IMR-90 (cell line): Measurements from ENCODE around the gene CRTAC1. TPM values are rescaled to one million over a fixed set of nuclear protein-coding genes. Genes with fewer than 3 reads are reported as not detected.

Experiments used
- ATAC-seq: fragments of 200-7000 bp; cut with Tn5 transposase; 2 replicates; pipeline ENCODE4 v1.9.1; 2020; ENCODE audit warnings: low read depth, mild to moderate bottlenecking, moderate library complexity
- BruUV-seq: library from RNA; stranded (reverse); fragments of 400-500 nt; replicated peaks from 2 replicates; lab custom pipeline; 2021; lab: Mats Ljungman, UMichigan
- CTCF ChIA-PET: fragments of 300-600 bp; formaldehyde crosslinking; extraction: SDS; loops from one replicate; lab custom pipeline; 2021; ENCODE audit warnings: antibody characterized with exemption; lab: Yijun Ruan, JAX
- POLR2A ChIA-PET: fragments of 300-600 bp; sonication (Branson Sonifier 250); formaldehyde crosslinking; loops from one replicate; lab custom pipeline; 2022; ENCODE audit warnings: antibody characterized with exemption; ENCODE audit not compliant: unreplicated experiment; lab: Charles Lee
- DNase-seq: peaks from one replicate; pipeline ENCODE4 v3.0.0; 2013
- H2AFZ ChIP-seq: replicated peaks from 2 replicates; pipeline ENCODE3; 2013; ENCODE audit warnings: low read length, mild to moderate bottlenecking; ENCODE audit not compliant: poor library complexity
- H2AK5ac ChIP-seq: 2 replicates; pipeline ENCODE4 v1.6.1; 2013; ENCODE audit warnings: low read depth, low read length, inconsistent platforms
- H2AK9ac ChIP-seq: replicated peaks from 2 replicates; pipeline ENCODE3; 2013; ENCODE audit warnings: mild to moderate bottlenecking, low read depth, low read length, moderate library complexity; ENCODE audit not compliant: poor library complexity
- H2BK120ac ChIP-seq: 2 replicates; pipeline ENCODE4 v1.6.1; 2013; ENCODE audit warnings: low read depth, low read length, inconsistent platforms
- H2BK15ac ChIP-seq: 3 replicates; pipeline ENCODE4 v1.6.1; 2013; ENCODE audit warnings: low read depth, low read length, inconsistent platforms
- H2BK20ac ChIP-seq: 2 replicates; pipeline ENCODE4 v1.6.1; 2013; ENCODE audit warnings: low read depth, mild to moderate bottlenecking, inconsistent platforms, low read length, moderate library complexity
- H2BK5ac ChIP-seq: 2 replicates; pipeline ENCODE4 v1.6.1; 2013; ENCODE audit warnings: mild to moderate bottlenecking, low read depth, low read length, inconsistent platforms; ENCODE audit not compliant: poor library complexity, severe bottlenecking
- H3K14ac ChIP-seq: replicated peaks from 2 replicates; pipeline ENCODE4 v1.6.1; 2013; ENCODE audit warnings: low read depth, low read length, inconsistent platforms
- H3K18ac ChIP-seq: 2 replicates; pipeline ENCODE4 v1.6.1; 2013; ENCODE audit warnings: low read depth, low read length, control low read depth
- H3K23ac ChIP-seq: 2 replicates; pipeline ENCODE4 v1.6.1; 2013; ENCODE audit warnings: low read depth, low read length, inconsistent platforms
- H3K27ac ChIP-seq: 2 replicates; pipeline ENCODE4 v1.5.1; 2013; ENCODE audit warnings: mild to moderate bottlenecking, control low read depth, low read length; ENCODE audit not compliant: insufficient read depth
- H3K27me3 ChIP-seq: 2 replicates; pipeline ENCODE4 v1.6.1; 2013; ENCODE audit warnings: low read length; ENCODE audit not compliant: control insufficient read depth, insufficient read depth
- H3K36me3 ChIP-seq: 2 replicates; pipeline ENCODE4 v1.6.1; 2013; ENCODE audit warnings: low read length, mixed read lengths; ENCODE audit not compliant: control insufficient read depth, insufficient read depth
- H3K4ac ChIP-seq: 2 replicates; pipeline ENCODE4 v1.6.1; 2013; ENCODE audit warnings: low read depth, low read length, inconsistent platforms
- H3K4me1 ChIP-seq: 2 replicates; pipeline ENCODE4 v1.6.1; 2013; ENCODE audit warnings: low read length, mixed read lengths; ENCODE audit not compliant: control insufficient read depth, insufficient read depth
- H3K4me2 ChIP-seq: 2 replicates; pipeline ENCODE4 v1.6.1; 2013; ENCODE audit warnings: low read depth, mild to moderate bottlenecking, control low read depth, low read length, moderate library complexity
- H3K4me3 ChIP-seq: 2 replicates; pipeline ENCODE4 v1.5.1; 2013; ENCODE audit warnings: low read depth, mild to moderate bottlenecking, control low read depth, low read length, moderate library complexity; ENCODE audit not compliant: insufficient read depth
- H3K56ac ChIP-seq: 2 replicates; pipeline ENCODE4 v1.6.1; 2013; ENCODE audit warnings: low read length, inconsistent platforms; ENCODE audit not compliant: insufficient read depth; ENCODE audit errors: extremely low read depth
- H3K79me1 ChIP-seq, 2 experiments: 2 replicates each; pipeline ENCODE4 v1.6.1; 2013; ENCODE audit warnings: low read length in 2 of 2, inconsistent platforms in 1 of 2, low read depth in 1 of 2
- H3K9ac ChIP-seq: 2 replicates; pipeline ENCODE4 v1.6.1; 2013; ENCODE audit warnings: low read depth, low read length, control low read depth
- H3K9me1 ChIP-seq: 2 replicates; pipeline ENCODE4 v1.6.1; 2013; ENCODE audit warnings: low read length, inconsistent platforms; ENCODE audit not compliant: insufficient read depth
- H3K9me3 ChIP-seq: 2 replicates; pipeline ENCODE4 v1.6.1; 2013; ENCODE audit warnings: low read length; ENCODE audit not compliant: control insufficient read depth, insufficient read depth
- H4K20me1 ChIP-seq: 2 replicates; pipeline ENCODE4 v1.6.1; 2013; ENCODE audit warnings: low read length, inconsistent platforms; ENCODE audit not compliant: insufficient read depth
- H4K5ac ChIP-seq: 2 replicates; pipeline ENCODE4 v1.6.1; 2013; ENCODE audit warnings: mild to moderate bottlenecking, low read depth, low read length, control low read depth
- H4K8ac ChIP-seq, 2 experiments: 2 replicates each; pipeline ENCODE4 v1.6.1; 2013; ENCODE audit warnings: low read depth in 2 of 2, low read length in 2 of 2, control low read depth in 1 of 2, inconsistent platforms in 1 of 2
- H4K91ac ChIP-seq: 2 replicates; pipeline ENCODE4 v1.6.1; 2013; ENCODE audit warnings: low read depth, low read length, inconsistent platforms; ENCODE audit not compliant: insufficient read depth
- BHLHE40 ChIP-seq: fragments of 150-350 bp; IDR thresholded peaks from 2 replicates; pipeline ENCODE4 v1.6.1; 2016; ENCODE audit warnings: mild to moderate bottlenecking, low read depth, low read length
- CEBPB ChIP-seq: IDR thresholded peaks from 2 replicates; pipeline ENCODE4 v1.6.1; 2012; ENCODE audit warnings: low read depth, low read length, improper control_type of control experiment
- CHD1 ChIP-seq: IDR thresholded peaks from 2 replicates; pipeline ENCODE4 v1.6.1; 2012; ENCODE audit warnings: low read depth, low read length, improper control_type of control experiment
- FOS ChIP-seq: fragments of 150-350 bp; IDR thresholded peaks from 2 replicates; pipeline ENCODE4 v1.6.1; 2016; ENCODE audit warnings: low read depth, low read length
- MAFK ChIP-seq: IDR thresholded peaks from 2 replicates; pipeline ENCODE4 v1.6.1; 2012; ENCODE audit warnings: low read depth, low read length, improper control_type of control experiment
- MAZ ChIP-seq: IDR thresholded peaks from 2 replicates; pipeline ENCODE4 v1.6.1; 2012; ENCODE audit warnings: low read depth, mild to moderate bottlenecking, low read length, improper control_type of control experiment, moderate library complexity, borderline replicate concordance
- MXI1 ChIP-seq: IDR thresholded peaks from 2 replicates; pipeline ENCODE4 v1.6.1; 2012; ENCODE audit warnings: low read depth, mild to moderate bottlenecking, low read length, moderate library complexity, borderline replicate concordance
- NFE2L2 ChIP-seq: fragments of 150-350 bp; IDR thresholded peaks from 2 replicates; pipeline ENCODE4 v1.6.1; 2016; ENCODE audit warnings: low read depth, mild to moderate bottlenecking, low read length
- POLR2A ChIP-seq: IDR thresholded peaks from 2 replicates; pipeline ENCODE4 v1.6.1; 2012; ENCODE audit warnings: mild to moderate bottlenecking, low read depth, low read length
- RAD21 ChIP-seq: IDR thresholded peaks from 2 replicates; pipeline ENCODE4 v1.6.1; 2012; ENCODE audit warnings: low read length, improper control_type of control experiment
- RCOR1 ChIP-seq: IDR thresholded peaks from 2 replicates; pipeline ENCODE4 v1.6.1; 2012; ENCODE audit warnings: mild to moderate bottlenecking, low read length, improper control_type of control experiment; ENCODE audit not compliant: insufficient replicate concordance
- RFX5 ChIP-seq: IDR thresholded peaks from 2 replicates; pipeline ENCODE4 v1.8.0; 2012; ENCODE audit warnings: low read depth, mild to moderate bottlenecking, low read length, moderate library complexity
- SMC3 ChIP-seq: fragments of 150-350 bp; IDR thresholded peaks from 2 replicates; pipeline ENCODE4 v1.6.1; 2016; ENCODE audit warnings: low read depth, mild to moderate bottlenecking, antibody characterized with exemption, low read length, moderate library complexity
- whole genome bisulfite sequencing, 2 experiments: methylation state at CpG; one replicate each; pipeline versions ENCODE4 v1.1.5 to v1.1.7; 2013; ENCODE audit warnings: missing lambda C conversion rate in 2 of 2; ENCODE audit not compliant: insufficient read length in 1 of 2; ENCODE audit errors: extremely low coverage in 2 of 2; 5-methylcytosine and 5-hydroxymethylcytosine counted together
- dilution Hi-C: fragments of 300-500 bp; cut with HindIII; formaldehyde crosslinking; loops from one replicate; pipeline ENCODE4 v1.14.3; 2018; ENCODE audit warnings: low sequenced_read_pairs; ENCODE audit not compliant: unreplicated experiment
- in situ Hi-C: fragments of 300-500 bp; cut with MboI; formaldehyde crosslinking; loops from 3 replicates; pipeline ENCODE4 v1.14.3; 2019; ENCODE audit warnings: low sequenced_read_pairs, inconsistent platforms, mixed read lengths
- intact Hi-C: fragments of 100-400 bp; cut with micrococcal nuclease; formaldehyde crosslinking; loops from 2 replicates; pipeline ENCODE4 v1.10.0; 2022
- polyA plus RNA-seq, 3 experiments: library from polyadenylated mRNA; depleted of rRNA; stranded (reverse); fragments of >200 nt; gene quantifications; 2 replicates each; pipeline ENCODE4 v1.2.3, GENCODE V29; 2012; ENCODE audit warnings: low replicate concordance in 1 of 3
- total RNA-seq: library from RNA; depleted of rRNA; stranded (reverse); fragments of >200 nt; gene quantifications from 2 replicates; pipeline ENCODE4 v1.2.3, GENCODE V29; 2012
- TF ChIP-seq, protein P1 (sequence below): conservative IDR thresholded peaks from 2 replicates; pipeline ENCODE4 v1.5.1; 2012; ENCODE audit warnings: mild to moderate bottlenecking, low read depth, low read length, improper control_type of control experiment
- TF ChIP-seq, protein P2 (sequence below): fragments of 150-350 bp; IDR thresholded peaks from 2 replicates; pipeline ENCODE4 v1.6.1; 2016; ENCODE audit warnings: low read depth, mild to moderate bottlenecking, low read length, moderate library complexity, borderline replicate concordance
- TF ChIP-seq, protein P3 (sequence below): fragments of 150-350 bp; IDR thresholded peaks from 2 replicates; pipeline ENCODE4 v1.6.1; 2017; ENCODE audit warnings: mild to moderate bottlenecking, antibody characterized with exemption, low read length, low read depth

The CRTAC1 gene
- total and polyA plus RNA-seq, 2 of the 4 experiments (the other 2 are of a cell fraction) = not detected

DNA sequence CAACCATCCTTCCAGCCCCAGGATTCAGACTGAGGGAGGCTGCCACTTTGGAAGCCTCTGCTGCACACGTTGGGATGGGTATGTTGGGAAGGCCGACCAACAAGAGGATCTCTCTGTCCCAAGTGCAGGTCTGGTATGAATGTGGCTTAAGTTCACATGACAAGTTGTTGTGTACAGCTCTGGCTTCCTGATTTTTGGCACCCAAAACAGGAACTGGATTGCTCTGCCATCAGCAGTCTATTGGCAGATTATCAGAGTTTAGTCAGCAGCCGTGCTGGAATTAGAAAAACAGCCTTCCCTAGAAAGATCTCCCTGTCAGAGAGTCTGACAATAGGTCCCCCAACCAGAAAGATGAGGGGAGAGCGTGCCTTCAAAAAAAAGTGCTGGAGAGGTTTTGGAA lies 113.8 kb downstream of the CRTAC1 start:
- H2AK9ac ChIP-seq = no peak overlapping the region
- H3K27ac ChIP-seq = no peak overlapping the region
- no peak overlapping the region for H3K23ac ChIP-seq
- H3K79me1 ChIP-seq = no peaks in the 10 kb centered on the region
- H3K9me1 ChIP-seq = no peaks in the 10 kb centered on the region
- TF ChIP-seq MXI1 = no peak
- TF ChIP-seq, protein P1, sequence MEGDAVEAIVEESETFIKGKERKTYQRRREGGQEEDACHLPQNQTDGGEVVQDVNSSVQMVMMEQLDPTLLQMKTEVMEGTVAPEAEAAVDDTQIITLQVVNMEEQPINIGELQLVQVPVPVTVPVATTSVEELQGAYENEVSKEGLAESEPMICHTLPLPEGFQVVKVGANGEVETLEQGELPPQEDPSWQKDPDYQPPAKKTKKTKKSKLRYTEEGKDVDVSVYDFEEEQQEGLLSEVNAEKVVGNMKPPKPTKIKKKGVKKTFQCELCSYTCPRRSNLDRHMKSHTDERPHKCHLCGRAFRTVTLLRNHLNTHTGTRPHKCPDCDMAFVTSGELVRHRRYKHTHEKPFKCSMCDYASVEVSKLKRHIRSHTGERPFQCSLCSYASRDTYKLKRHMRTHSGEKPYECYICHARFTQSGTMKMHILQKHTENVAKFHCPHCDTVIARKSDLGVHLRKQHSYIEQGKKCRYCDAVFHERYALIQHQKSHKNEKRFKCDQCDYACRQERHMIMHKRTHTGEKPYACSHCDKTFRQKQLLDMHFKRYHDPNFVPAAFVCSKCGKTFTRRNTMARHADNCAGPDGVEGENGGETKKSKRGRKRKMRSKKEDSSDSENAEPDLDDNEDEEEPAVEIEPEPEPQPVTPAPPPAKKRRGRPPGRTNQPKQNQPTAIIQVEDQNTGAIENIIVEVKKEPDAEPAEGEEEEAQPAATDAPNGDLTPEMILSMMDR = no peak
- no peak for TF ChIP-seq RCOR1
- no peak for TF ChIP-seq POLR2A
- TF ChIP-seq CEBPB = no peak
- no peak for TF ChIP-seq FOS
- no peak for TF ChIP-seq CHD1
- no peak for TF ChIP-seq NFE2L2
- no peak for TF ChIP-seq MAFK
- TF ChIP-seq, protein P2, sequence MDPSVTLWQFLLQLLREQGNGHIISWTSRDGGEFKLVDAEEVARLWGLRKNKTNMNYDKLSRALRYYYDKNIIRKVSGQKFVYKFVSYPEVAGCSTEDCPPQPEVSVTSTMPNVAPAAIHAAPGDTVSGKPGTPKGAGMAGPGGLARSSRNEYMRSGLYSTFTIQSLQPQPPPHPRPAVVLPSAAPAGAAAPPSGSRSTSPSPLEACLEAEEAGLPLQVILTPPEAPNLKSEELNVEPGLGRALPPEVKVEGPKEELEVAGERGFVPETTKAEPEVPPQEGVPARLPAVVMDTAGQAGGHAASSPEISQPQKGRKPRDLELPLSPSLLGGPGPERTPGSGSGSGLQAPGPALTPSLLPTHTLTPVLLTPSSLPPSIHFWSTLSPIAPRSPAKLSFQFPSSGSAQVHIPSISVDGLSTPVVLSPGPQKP = no peak
- TF ChIP-seq MAZ = no peak
- TF ChIP-seq RAD21 = no peak
- TF ChIP-seq, protein P3, sequence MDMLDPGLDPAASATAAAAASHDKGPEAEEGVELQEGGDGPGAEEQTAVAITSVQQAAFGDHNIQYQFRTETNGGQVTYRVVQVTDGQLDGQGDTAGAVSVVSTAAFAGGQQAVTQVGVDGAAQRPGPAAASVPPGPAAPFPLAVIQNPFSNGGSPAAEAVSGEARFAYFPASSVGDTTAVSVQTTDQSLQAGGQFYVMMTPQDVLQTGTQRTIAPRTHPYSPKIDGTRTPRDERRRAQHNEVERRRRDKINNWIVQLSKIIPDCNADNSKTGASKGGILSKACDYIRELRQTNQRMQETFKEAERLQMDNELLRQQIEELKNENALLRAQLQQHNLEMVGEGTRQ = no peak
- TF ChIP-seq RFX5 = no peak
- TF ChIP-seq SMC3 = no peak
- no peak for TF ChIP-seq BHLHE40
- H3K4ac ChIP-seq = no peak overlapping the region
- H2BK20ac ChIP-seq = no peak overlapping the region
- no peak overlapping the region for H3K18ac ChIP-seq
- H4K20me1 ChIP-seq = no peaks in the 10 kb centered on the region
- no peak overlapping the region for H3K4me3 ChIP-seq
- H3K36me3 ChIP-seq = no peaks in the 10 kb centered on the region
- BruUV-seq = no TSS peak
- ATAC-seq (no peak), DNase-seq (no peak)
- POLR2A ChIA-PET = no interaction called here
- no peak overlapping the region for H2BK120ac ChIP-seq
- no peak overlapping the region for H3K14ac ChIP-seq
- in situ Hi-C loops (loop anchor here (10.0 kb wide), 1 partner anchor 128 kb away; no protein-coding TSS in a partner anchor), dilution Hi-C loops (no loop called here), intact Hi-C loops (loop anchor here (10.0 kb wide), 1 partner anchor 748 kb away; no protein-coding TSS in a partner anchor)
- CTCF ChIA-PET = no interaction called here
- peaks cover 20% of the 10 kb centered on the region for H3K27me3 ChIP-seq
- no peak overlapping the region for H4K91ac ChIP-seq
- no peak overlapping the region for H4K8ac ChIP-seq
- H2BK15ac ChIP-seq = no peak overlapping the region
- H3K9me3 ChIP-seq = no peaks in the 10 kb centered on the region
- H4K5ac ChIP-seq = no peak overlapping the region
- no peak overlapping the region for H2BK5ac ChIP-seq
- no peaks in the 10 kb centered on the region for H3K4me1 ChIP-seq
- no peak overlapping the region for H3K9ac ChIP-seq
- no peak overlapping the region for H3K56ac ChIP-seq
- no peak overlapping the region for H2AK5ac ChIP-seq
- H3K4me2 ChIP-seq = no peak overlapping the region
- H2AFZ ChIP-seq = no peak overlapping the region
- WGBS, 2 experiments = no CpG with 5 or more reads among the region's 4 CpGs
